NCI-H2029 treated with DMSO at 0.1 percent for 48 hours (cell line): ENCODE data around the gene GALNT9.
"Not testable (repeated sequence)": the region's sequence is repeated elsewhere in the genome, so short reads cannot be mapped to it uniquely, and the experiment has no call there.

Source experiments
- DNase-seq: peaks from one replicate; lab custom pipeline; 2025; lab: John Stamatoyannopoulos, UW

GALNT9 gene

GRCh38 chr12:132195242-132195641, 134.1 kb downstream of the GALNT9 start:
- not testable (repeated sequence) for DNase-seq

GRCh38 chr12:132194556-132194955, 134.8 kb downstream of the GALNT9 start:
- DNase-seq, result no peak

- no peak for DNase-seq
Measured at GRCh38 chr12:132194056-132194455, 135.3 kb downstream of the GALNT9 start.

GRCh38 chr12:132191715-132192553, 137.5 kb downstream of the GALNT9 start:
- no peak for DNase-seq

- no peak for DNase-seq
Measured at GRCh38 chr12:132190834-132191500, 138.4 kb downstream of the GALNT9 start.

GRCh38 chr12:132190012-132190755, 139.2 kb downstream of the GALNT9 start:
- DNase-seq, result no peak

GRCh38 chr12:132189378-132190011, 139.9 kb downstream of the GALNT9 start:
- DNase-seq, result no peak

GRCh38 chr12:132188916-132189325, 140.5 kb downstream of the GALNT9 start:
- DNase-seq, result no peak

GRCh38 chr12:132188451-132188901, 140.9 kb downstream of the GALNT9 start:
- no peak for DNase-seq

GRCh38 chr12:132187646-132188450, 141.5 kb downstream of the GALNT9 start:
- DNase-seq, result no peak

GRCh38 chr12:132186857-132187620, 142.3 kb downstream of the GALNT9 start:
- DNase-seq, result no peak

GRCh38 chr12:132186208-132186856, 143.1 kb downstream of the GALNT9 start:
- DNase-seq, result no peak

GRCh38 chr12:132185705-132186104, 143.7 kb downstream of the GALNT9 start:
- no peak for DNase-seq

- DNase-seq, result no peak
Measured at GRCh38 chr12:132182711-132183365, 146.6 kb downstream of the GALNT9 start.

- no peak for DNase-seq
Measured at GRCh38 chr12:132182206-132182710, 147.1 kb downstream of the GALNT9 start.

- DNase-seq, result no peak
Measured at GRCh38 chr12:132181570-132182200, 147.7 kb downstream of the GALNT9 start.

GRCh38 chr12:132180648-132181546, 148.5 kb downstream of the GALNT9 start:
- no peak for DNase-seq
